IMR-90 (cell line): Measurements from ENCODE around the gene ADGRG3. TPM values are rescaled to one million over a fixed set of nuclear protein-coding genes. Genes with fewer than 3 reads are reported as not detected.

Source experiments
- ATAC-seq: fragments of 200-7000 bp; cut with Tn5 transposase; 2 replicates; pipeline ENCODE4 v1.9.1; 2020; ENCODE audit warnings: low read depth, mild to moderate bottlenecking, moderate library complexity
- BruUV-seq: library from RNA; stranded (reverse); fragments of 400-500 nt; replicated peaks from 2 replicates; lab custom pipeline; 2021; lab: Mats Ljungman, UMichigan
- CTCF ChIA-PET: fragments of 300-600 bp; formaldehyde crosslinking; extraction: SDS; loops from one replicate; lab custom pipeline; 2021; ENCODE audit warnings: antibody characterized with exemption; lab: Yijun Ruan, JAX
- POLR2A ChIA-PET: fragments of 300-600 bp; sonication (Branson Sonifier 250); formaldehyde crosslinking; loops from one replicate; lab custom pipeline; 2022; ENCODE audit warnings: antibody characterized with exemption; ENCODE audit not compliant: unreplicated experiment; lab: Charles Lee
- DNase-seq: peaks from one replicate; pipeline ENCODE4 v3.0.0; 2013
- H2AFZ ChIP-seq: replicated peaks from 2 replicates; pipeline ENCODE3; 2013; ENCODE audit warnings: low read length, mild to moderate bottlenecking; ENCODE audit not compliant: poor library complexity
- H2AK5ac ChIP-seq: 2 replicates; pipeline ENCODE4 v1.6.1; 2013; ENCODE audit warnings: low read depth, low read length, inconsistent platforms
- H2AK9ac ChIP-seq: replicated peaks from 2 replicates; pipeline ENCODE3; 2013; ENCODE audit warnings: mild to moderate bottlenecking, low read depth, low read length, moderate library complexity; ENCODE audit not compliant: poor library complexity
- H2BK120ac ChIP-seq: 2 replicates; pipeline ENCODE4 v1.6.1; 2013; ENCODE audit warnings: low read depth, low read length, inconsistent platforms
- H2BK15ac ChIP-seq: 3 replicates; pipeline ENCODE4 v1.6.1; 2013; ENCODE audit warnings: low read depth, low read length, inconsistent platforms
- H2BK20ac ChIP-seq: 2 replicates; pipeline ENCODE4 v1.6.1; 2013; ENCODE audit warnings: low read depth, mild to moderate bottlenecking, inconsistent platforms, low read length, moderate library complexity
- H2BK5ac ChIP-seq: 2 replicates; pipeline ENCODE4 v1.6.1; 2013; ENCODE audit warnings: mild to moderate bottlenecking, low read depth, low read length, inconsistent platforms; ENCODE audit not compliant: poor library complexity, severe bottlenecking
- H3K14ac ChIP-seq: replicated peaks from 2 replicates; pipeline ENCODE4 v1.6.1; 2013; ENCODE audit warnings: low read depth, low read length, inconsistent platforms
- H3K18ac ChIP-seq: 2 replicates; pipeline ENCODE4 v1.6.1; 2013; ENCODE audit warnings: low read depth, low read length, control low read depth
- H3K23ac ChIP-seq: 2 replicates; pipeline ENCODE4 v1.6.1; 2013; ENCODE audit warnings: low read depth, low read length, inconsistent platforms
- H3K27ac ChIP-seq: 2 replicates; pipeline ENCODE4 v1.5.1; 2013; ENCODE audit warnings: mild to moderate bottlenecking, control low read depth, low read length; ENCODE audit not compliant: insufficient read depth
- H3K27me3 ChIP-seq: 2 replicates; pipeline ENCODE4 v1.6.1; 2013; ENCODE audit warnings: low read length; ENCODE audit not compliant: control insufficient read depth, insufficient read depth
- H3K36me3 ChIP-seq: 2 replicates; pipeline ENCODE4 v1.6.1; 2013; ENCODE audit warnings: low read length, mixed read lengths; ENCODE audit not compliant: control insufficient read depth, insufficient read depth
- H3K4ac ChIP-seq: 2 replicates; pipeline ENCODE4 v1.6.1; 2013; ENCODE audit warnings: low read depth, low read length, inconsistent platforms
- H3K4me1 ChIP-seq: 2 replicates; pipeline ENCODE4 v1.6.1; 2013; ENCODE audit warnings: low read length, mixed read lengths; ENCODE audit not compliant: control insufficient read depth, insufficient read depth
- H3K4me2 ChIP-seq: 2 replicates; pipeline ENCODE4 v1.6.1; 2013; ENCODE audit warnings: low read depth, mild to moderate bottlenecking, control low read depth, low read length, moderate library complexity
- H3K4me3 ChIP-seq: 2 replicates; pipeline ENCODE4 v1.5.1; 2013; ENCODE audit warnings: low read depth, mild to moderate bottlenecking, control low read depth, low read length, moderate library complexity; ENCODE audit not compliant: insufficient read depth
- H3K56ac ChIP-seq: 2 replicates; pipeline ENCODE4 v1.6.1; 2013; ENCODE audit warnings: low read length, inconsistent platforms; ENCODE audit not compliant: insufficient read depth; ENCODE audit errors: extremely low read depth
- H3K79me1 ChIP-seq, 2 experiments: 2 replicates each; pipeline ENCODE4 v1.6.1; 2013; ENCODE audit warnings: low read length in 2 of 2, inconsistent platforms in 1 of 2, low read depth in 1 of 2
- H3K9ac ChIP-seq: 2 replicates; pipeline ENCODE4 v1.6.1; 2013; ENCODE audit warnings: low read depth, low read length, control low read depth
- H3K9me1 ChIP-seq: 2 replicates; pipeline ENCODE4 v1.6.1; 2013; ENCODE audit warnings: low read length, inconsistent platforms; ENCODE audit not compliant: insufficient read depth
- H3K9me3 ChIP-seq: 2 replicates; pipeline ENCODE4 v1.6.1; 2013; ENCODE audit warnings: low read length; ENCODE audit not compliant: control insufficient read depth, insufficient read depth
- H4K20me1 ChIP-seq: 2 replicates; pipeline ENCODE4 v1.6.1; 2013; ENCODE audit warnings: low read length, inconsistent platforms; ENCODE audit not compliant: insufficient read depth
- H4K5ac ChIP-seq: 2 replicates; pipeline ENCODE4 v1.6.1; 2013; ENCODE audit warnings: mild to moderate bottlenecking, low read depth, low read length, control low read depth
- H4K8ac ChIP-seq, 2 experiments: 2 replicates each; pipeline ENCODE4 v1.6.1; 2013; ENCODE audit warnings: low read depth in 2 of 2, low read length in 2 of 2, control low read depth in 1 of 2, inconsistent platforms in 1 of 2
- H4K91ac ChIP-seq: 2 replicates; pipeline ENCODE4 v1.6.1; 2013; ENCODE audit warnings: low read depth, low read length, inconsistent platforms; ENCODE audit not compliant: insufficient read depth
- BHLHE40 ChIP-seq: fragments of 150-350 bp; IDR thresholded peaks from 2 replicates; pipeline ENCODE4 v1.6.1; 2016; ENCODE audit warnings: mild to moderate bottlenecking, low read depth, low read length
- FOS ChIP-seq: fragments of 150-350 bp; IDR thresholded peaks from 2 replicates; pipeline ENCODE4 v1.6.1; 2016; ENCODE audit warnings: low read depth, low read length
- NFE2L2 ChIP-seq: fragments of 150-350 bp; IDR thresholded peaks from 2 replicates; pipeline ENCODE4 v1.6.1; 2016; ENCODE audit warnings: low read depth, mild to moderate bottlenecking, low read length
- WGBS, 2 experiments: methylation state at CpG; one replicate each; pipeline versions ENCODE4 v1.1.5 to v1.1.7; 2013; ENCODE audit warnings: missing lambda C conversion rate in 2 of 2; ENCODE audit not compliant: insufficient read length in 1 of 2; ENCODE audit errors: extremely low coverage in 2 of 2; 5-methylcytosine and 5-hydroxymethylcytosine counted together
- dilution Hi-C: fragments of 300-500 bp; cut with HindIII; formaldehyde crosslinking; loops from one replicate; pipeline ENCODE4 v1.14.3; 2018; ENCODE audit warnings: low sequenced_read_pairs; ENCODE audit not compliant: unreplicated experiment
- in situ Hi-C: fragments of 300-500 bp; cut with MboI; formaldehyde crosslinking; loops from 3 replicates; pipeline ENCODE4 v1.14.3; 2019; ENCODE audit warnings: low sequenced_read_pairs, inconsistent platforms, mixed read lengths
- intact Hi-C: fragments of 100-400 bp; cut with micrococcal nuclease; formaldehyde crosslinking; loops from 2 replicates; pipeline ENCODE4 v1.10.0; 2022
- polyA plus RNA-seq, 3 experiments: library from polyadenylated mRNA; depleted of rRNA; stranded (reverse); fragments of >200 nt; gene quantifications; 2 replicates each; pipeline ENCODE4 v1.2.3, GENCODE V29; 2012; ENCODE audit warnings: low replicate concordance in 1 of 3
- total RNA-seq: library from RNA; depleted of rRNA; stranded (reverse); fragments of >200 nt; gene quantifications from 2 replicates; pipeline ENCODE4 v1.2.3, GENCODE V29; 2012

Gene ADGRG3
- total and polyA plus RNA-seq, 2 of the 4 experiments (the other 2 are of a cell fraction) = not detected

GRCh38 chr16:57637965-57638364 lies 30.1 kb upstream of the ADGRG3 start:
- H4K91ac ChIP-seq = no peak overlapping the region
- H3K27ac ChIP-seq = no peak overlapping the region
- no peak overlapping the region for H2AK9ac ChIP-seq
- no peak for TF ChIP-seq BHLHE40
- no peak for TF ChIP-seq NFE2L2
- TF ChIP-seq FOS = no peak
- no peak overlapping the region for H2AFZ ChIP-seq
- H3K4me2 ChIP-seq = no peak overlapping the region
- H3K23ac ChIP-seq = no peak overlapping the region
- H3K56ac ChIP-seq = no peak overlapping the region
- peaks cover 8% of the 10 kb centered on the region for H3K9me1 ChIP-seq
- H2BK120ac ChIP-seq = no peak overlapping the region
- no CpG with 5 or more reads among the region's 6 CpGs for WGBS, 2 experiments
- H2BK5ac ChIP-seq = no peak overlapping the region
- H3K9ac ChIP-seq = no peak overlapping the region
- H4K8ac ChIP-seq = no peak overlapping the region; a peak in 1 of 4 replicates
- H2BK20ac ChIP-seq = no peak overlapping the region
- no peaks in the 10 kb centered on the region for H3K9me3 ChIP-seq
- no peak overlapping the region for H3K4ac ChIP-seq
- DNase-seq (no peak), ATAC-seq (no peak)
- H3K18ac ChIP-seq = no peak overlapping the region
- POLR2A ChIA-PET = no interaction called here
- CTCF ChIA-PET = interaction anchor here (0.6 kb wide), 1 partner anchor 17 kb away, joined by 5 read pairs; no protein-coding TSS in a partner anchor
- no peak overlapping the region for H3K4me3 ChIP-seq
- no peak overlapping the region for H3K14ac ChIP-seq
- H2AK5ac ChIP-seq = no peak overlapping the region
- no peaks in the 10 kb centered on the region for H3K79me1 ChIP-seq
- dilution Hi-C loops (no loop called here), in situ Hi-C loops (no loop called here), intact Hi-C loops (no loop called here)
- no peak overlapping the region for H2BK15ac ChIP-seq
- H4K5ac ChIP-seq = no peak overlapping the region
- H3K4me1 ChIP-seq = peaks cover 12% of the 10 kb centered on the region; the same call in 1 of the 2 replicates
- H3K36me3 ChIP-seq = no peaks in the 10 kb centered on the region
- H4K20me1 ChIP-seq = no peaks in the 10 kb centered on the region
- no TSS peak for BruUV-seq
- peaks cover 18% of the 10 kb centered on the region for H3K27me3 ChIP-seq
